HG03460 (cell line): ENCODE data around the gene RHD.
"Not testable (repeated sequence)": the region's sequence is repeated elsewhere in the genome, so short reads cannot be mapped to it uniquely, and the experiment has no call there.

Source experiments
- ATAC-seq: cut with Tn5 transposase; IDR thresholded peaks from one replicate; pipeline ENCODE4 v1.9.1; 2021; ENCODE audit not compliant: unreplicated experiment

Gene RHD

DNA sequence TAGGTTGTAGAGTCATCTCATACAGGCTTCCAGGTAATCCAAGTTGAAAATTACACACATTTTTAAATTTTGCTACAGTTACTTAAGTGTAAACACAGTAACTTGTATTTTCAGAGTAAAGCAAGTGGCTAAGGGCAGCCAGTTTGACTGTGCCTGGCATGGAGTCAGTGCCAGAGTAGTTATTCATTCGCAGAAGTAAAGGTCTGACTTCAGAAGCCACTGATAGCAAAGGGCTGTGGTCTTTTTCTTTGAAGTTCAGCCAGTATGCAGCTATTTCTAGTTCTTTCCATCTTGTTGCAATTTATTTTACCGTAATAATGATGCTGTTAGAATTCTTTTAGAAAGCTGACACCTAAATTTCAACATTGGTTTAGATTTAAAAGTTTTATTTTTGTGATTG is 75.2 kb downstream of the RHD start:
- no peak for ATAC-seq

DNA sequence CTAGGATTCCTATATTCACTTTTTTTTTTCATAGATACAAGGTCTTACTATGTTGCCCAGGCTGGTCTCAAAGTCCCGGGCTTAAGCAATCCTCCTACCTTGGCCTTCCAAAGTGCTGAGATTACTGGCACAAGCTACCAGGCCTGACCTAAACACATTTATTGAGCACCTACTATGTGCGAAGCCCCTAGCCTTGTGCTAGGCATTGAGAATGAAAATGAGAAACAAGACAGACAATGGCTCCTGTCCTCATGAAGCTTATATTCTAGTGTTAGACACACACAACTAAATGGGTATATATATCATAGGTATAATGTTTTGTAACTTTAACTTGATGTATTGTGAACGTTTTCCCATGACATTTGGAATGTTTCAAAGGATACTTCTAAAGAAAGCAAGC is 77.3 kb downstream of the RHD start:
- ATAC-seq = no peak

DNA sequence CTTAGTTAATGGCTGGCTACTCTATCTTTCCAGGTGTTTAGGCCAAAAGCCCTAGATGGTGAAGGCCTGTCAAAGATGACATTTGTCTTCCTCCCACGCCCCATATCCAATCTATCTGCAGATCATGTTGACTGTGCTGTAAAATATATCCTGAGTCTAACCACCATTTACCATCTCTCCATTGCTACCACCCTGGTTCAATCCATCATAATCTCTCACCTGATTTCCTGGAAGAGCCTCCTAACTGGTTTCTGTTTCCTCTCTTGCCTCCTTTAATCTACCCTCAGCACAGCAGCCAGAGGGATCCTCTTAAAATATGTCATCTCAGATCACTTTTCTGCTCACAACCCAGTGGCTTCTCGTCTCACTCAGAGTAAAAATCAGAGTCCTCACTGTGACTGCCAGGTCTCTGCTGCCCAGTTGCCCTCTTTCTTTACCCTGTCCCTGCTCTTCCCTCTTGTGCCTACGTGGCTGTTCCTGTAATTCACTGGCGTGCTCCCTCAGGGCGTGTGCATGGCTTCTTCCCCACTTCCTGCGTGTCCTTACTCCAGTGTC is 83.6 kb downstream of the RHD start:
- no peak for ATAC-seq

DNA sequence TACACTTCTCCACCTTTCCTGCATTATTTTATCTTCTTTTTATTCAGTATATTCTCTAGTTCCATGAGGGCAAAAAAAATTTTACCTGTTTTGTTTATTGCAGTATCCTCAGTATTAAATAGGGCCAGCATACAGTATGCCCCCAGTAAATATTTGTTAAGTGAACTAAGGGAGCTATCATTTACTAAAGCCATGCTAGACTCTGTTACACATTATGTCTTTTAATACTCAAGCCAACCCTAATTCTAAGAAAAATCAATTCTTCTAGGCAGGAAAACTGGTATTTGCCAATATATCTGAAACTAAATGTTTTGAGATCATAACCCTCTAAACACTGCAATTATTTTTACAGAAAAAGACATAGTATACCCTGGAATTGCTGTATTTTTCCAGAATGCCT is 84.1 kb downstream of the RHD start:
- no peak for ATAC-seq

DNA sequence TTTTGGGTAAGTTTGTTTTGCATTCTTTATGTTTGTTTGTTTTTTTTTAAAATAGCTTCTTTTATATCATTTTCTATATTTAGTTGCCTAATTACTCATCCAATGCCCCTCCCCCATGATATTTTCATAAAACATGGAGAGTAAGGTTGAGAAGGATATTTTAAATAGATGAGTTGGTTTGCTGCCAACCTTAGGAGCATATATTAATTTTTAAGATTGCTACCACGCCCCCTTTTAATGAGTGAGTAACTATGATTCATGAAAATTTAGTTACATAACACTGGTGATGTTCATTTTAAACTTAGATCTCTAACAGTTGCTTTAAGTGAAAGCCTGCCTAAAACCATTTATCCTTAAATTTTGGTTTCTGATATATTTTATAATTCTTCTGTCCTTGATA is 84.5 kb downstream of the RHD start:
- ATAC-seq = no peak

DNA sequence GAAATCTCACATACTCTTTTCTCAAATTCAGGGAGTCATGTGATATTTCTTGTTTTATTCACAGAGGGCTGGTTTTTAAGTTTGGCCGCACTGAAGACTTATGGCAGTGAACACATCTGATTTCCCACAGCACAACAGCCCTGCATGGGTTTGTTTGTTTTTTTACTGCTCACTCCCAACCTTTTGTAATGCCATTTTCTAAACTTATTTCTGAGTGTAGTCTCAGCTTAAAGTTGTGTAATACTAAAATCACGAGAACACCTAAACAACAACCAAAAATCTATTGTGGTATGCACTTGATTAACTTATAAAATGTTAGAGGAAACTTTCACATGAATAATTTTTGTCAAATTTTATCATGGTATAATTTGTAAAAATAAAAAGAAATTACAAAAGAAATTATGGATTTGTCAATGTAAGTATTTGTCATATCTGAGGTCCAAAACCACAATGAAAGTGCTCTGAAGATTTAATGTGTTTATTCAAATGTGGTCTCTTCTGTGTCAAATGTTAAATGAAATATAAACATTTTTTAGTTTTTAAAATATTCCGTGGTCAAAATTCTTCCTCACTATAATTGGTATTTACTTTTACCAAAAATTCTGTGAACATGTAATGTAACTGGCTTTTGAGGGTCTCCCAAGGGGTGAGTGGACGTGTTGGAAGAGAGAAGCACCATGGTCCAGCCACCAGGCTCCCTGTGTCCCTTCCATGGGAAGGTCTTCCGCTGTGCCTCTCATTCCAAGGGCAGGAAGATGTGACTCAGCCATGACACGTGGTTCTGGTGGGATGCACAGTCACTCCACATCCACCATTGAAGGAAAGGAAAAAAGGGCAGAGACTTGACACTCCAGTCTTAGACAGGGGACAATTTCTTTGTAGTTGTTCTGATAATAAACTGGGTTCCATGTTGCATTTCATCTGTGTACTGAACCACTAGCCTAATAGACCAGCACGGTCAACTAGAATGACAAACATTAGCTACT is 88.6 kb downstream of the RHD start:
- ATAC-seq = no peak

DNA sequence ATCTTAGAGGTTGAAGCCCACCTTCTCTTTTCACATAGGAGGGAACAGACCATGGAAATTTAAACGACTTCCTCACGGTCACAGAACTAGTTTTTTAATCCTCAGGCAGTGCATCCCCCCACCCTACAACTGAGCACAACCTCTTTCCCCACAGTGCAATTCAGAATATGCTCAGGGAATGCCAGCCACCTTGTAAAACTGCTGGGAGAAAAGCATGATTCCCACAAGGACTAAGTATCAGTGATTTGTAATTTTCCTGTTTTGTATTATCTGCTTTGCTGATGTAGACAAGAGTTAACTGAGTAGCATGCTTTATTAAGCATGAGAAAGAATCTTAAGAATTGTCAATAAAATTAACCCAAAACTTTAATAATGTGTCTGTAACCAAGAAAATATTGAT is 89.6 kb downstream of the RHD start:
- ATAC-seq = no peak

DNA sequence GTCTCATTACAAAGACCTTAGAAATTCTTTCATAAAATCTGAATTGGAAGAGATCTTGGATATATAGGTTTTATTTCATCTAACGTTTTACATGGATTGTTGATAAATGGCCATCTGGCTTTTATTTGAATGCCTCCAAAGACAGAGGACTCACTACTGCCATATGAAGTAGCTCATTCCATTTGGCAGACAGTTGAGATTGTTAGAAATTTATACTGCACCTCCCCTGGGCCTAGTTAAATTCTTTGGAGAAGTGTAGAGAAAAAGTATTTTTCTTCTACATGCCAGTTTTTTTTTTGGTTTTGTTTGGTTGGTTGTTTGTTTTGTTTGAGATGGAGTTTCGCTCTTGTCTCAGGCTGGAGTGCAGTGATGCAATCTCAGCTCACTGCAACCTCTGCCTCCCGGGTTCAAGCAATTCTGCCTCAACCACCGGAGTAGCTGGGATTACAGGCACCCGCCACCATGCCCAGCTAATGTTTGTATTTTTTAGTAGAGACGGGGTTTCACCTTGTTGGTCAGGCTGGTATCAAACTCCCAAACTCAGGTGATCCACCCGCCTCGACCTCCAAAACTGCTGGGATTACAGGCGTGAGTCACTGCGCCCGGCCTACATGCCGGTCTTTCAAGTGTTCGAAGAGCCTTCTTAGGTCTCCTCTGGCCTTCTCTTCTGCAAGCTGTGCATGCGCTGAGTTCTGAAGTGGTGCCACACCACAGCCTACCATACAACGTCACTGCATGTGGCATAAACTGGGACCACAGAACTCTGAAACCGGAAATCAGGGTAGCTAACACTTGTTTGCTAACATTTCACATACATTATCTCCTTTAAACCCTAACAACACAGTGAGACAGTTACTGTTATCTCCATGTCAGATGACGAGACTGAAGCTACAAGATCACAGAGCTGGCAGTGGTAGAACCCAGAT is 90.6 kb downstream of the RHD start:
- not testable (repeated sequence) for ATAC-seq

DNA sequence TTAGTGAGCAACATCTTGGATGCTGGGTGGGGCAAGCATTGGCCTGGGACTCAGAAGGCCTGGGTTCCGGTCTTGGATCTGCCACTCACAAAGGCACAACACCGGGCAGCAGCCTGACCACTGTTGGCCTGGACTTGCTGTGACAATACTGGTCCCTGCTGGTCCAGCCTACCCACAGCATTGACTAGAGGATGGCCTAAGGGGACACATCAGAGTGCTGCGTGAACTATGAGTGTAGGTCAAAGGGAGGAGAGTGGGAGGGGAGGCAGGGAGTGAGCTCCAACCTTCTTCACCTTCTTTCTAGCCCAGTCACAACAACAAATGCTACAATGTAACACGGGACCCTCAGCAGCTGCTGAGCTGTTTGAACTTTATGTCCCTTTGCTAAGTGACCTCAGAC is 96.9 kb downstream of the RHD start:
- no peak for ATAC-seq

DNA sequence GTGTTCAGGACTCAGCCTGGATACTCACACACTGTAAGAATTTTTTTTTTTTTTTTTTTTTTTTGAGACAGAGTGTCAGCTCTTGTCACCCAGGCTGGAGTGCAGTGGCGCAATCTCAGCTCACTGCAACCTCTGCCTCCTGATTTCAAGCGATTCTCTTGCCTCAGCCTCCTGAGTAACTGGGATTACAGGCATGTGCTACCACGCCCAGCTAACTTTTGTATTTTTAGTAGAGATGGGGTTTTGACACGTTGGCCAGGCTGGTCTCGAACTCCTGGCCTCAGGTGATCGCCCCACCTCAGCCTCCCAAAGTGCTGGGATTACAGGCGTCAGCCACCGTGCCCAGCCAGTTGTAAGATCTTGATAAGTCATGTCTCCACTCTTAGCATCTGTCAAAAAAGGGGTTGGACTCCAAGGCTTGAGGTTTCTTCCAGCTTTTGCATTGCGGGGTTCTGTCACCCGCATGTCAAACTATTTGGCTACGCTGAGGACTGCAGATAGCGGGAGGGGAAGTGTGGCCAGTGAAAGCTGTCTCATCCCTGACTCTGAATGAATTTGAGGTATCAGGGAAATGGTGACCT is 97.5 kb downstream of the RHD start:
- ATAC-seq = not testable (repeated sequence)

DNA sequence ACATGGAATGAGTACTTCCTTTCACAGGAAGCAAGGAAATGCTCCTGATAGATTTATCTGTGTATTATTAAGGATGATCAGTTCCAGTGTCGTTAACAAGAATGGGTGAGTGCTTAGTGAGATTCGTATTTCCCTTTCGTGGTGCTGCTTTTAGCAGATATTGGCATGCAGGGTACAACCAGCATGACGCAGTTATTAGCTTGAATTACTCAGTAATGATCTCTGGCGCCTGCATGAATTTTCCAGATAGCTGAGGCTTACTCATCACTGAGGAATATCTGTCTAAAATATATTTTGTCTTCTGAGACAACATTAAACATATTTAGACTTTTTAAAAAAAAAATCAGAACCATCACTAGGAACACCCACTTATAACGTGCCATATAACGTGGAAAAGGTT is 99.4 kb downstream of the RHD start:
- not testable (repeated sequence) for ATAC-seq

DNA sequence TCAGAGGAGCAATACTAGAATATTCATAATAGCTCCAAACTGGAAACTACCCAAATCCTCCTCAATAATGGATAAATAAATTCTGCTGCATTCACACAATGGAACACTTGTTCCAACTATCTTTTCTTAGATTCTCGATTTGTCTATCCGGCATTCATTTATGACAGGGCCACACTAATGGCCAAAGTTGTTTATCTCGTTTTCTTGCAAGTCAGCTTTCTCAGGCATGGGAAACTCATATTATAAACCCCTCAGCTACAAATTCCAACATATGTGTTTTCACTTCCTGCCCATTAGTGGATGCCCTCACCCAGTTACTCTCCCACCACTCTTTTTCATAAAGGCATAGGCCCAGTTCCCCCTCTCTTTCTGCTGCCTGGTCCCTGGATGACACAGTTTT is 106.1 kb downstream of the RHD start:
- not testable (repeated sequence) for ATAC-seq
